ENCODE results near the gene ANKS3. TPM values are rescaled to one million over a fixed set of nuclear protein-coding genes. Genes with fewer than 3 reads are reported as not detected.

ANKS3 gene
- polyA plus RNA-seq, 1 of the 3 experiments (the other 2 are of a cell fraction) = 42.2 TPM

DNA sequence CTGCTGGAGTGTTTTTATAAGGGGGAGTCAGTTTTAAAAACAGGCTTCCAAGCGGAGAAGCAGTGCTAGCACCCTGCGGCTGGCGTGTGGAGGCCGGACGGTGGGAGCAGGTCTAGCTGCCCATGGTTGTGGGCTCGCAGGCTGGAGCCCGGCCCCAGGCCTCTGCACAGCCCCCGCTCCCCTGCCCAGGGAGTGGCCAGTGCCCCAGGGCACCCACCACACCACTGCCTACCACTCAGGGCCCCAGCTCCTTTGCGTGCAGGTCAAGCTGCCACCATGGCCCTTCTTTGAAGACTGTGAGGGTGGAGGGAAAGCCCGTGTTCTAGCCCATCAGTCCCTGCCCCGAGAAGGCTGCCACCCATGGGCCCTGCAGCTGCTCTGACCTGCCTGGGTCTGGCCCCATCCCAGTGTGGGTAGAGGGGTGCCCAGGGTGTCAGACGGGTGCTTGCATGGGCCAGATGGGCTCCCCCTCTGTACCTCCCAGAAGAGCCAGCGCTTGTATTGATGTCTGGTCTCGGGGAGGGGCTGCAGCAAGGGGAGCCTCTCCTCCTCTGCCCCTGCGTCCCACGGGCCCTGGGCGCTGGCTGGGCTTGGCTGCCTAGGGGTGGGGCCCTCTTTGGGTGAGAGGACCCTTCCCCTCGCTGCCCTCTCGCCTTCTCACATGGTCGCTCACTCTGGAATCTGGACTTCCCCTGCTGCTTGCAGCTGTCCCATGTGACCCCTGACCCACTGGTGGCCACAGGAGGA lies 42.2 kb downstream of the ANKS3 start:
- peak; percentile 44 for DNase-seq
- peaks cover 14% of the 10 kb centered on the region for H3F3A ChIP-seq (replicated peaks; ENCODE audit: insufficient read depth)
- 98% methylated on average over 8 of the region's 20 CpGs for WGBS (ENCODE audit: low lambda C conversion rate)
- H3K9me2 ChIP-seq = no peaks in the 10 kb centered on the region
- no peaks in the 10 kb centered on the region for H3K27me3 ChIP-seq (ENCODE audit: insufficient read depth)
- CTCF ChIA-PET = interaction anchor here (1.0 to 1.5 kb wide), 2 partner anchors 9 to 12 kb away, joined by 3 to 7 read pairs; no protein-coding TSS in a partner anchor
- no peak overlapping the region for H3K9ac ChIP-seq
- H4K20me1 ChIP-seq (ENCODE audit: insufficient read depth) = no peaks in the 10 kb centered on the region
- peaks cover 0 to 26% of the 10 kb centered on the region in 2 experiments; a peak in 1 of 4 replicates for H3K4me1 ChIP-seq (ENCODE audit: control insufficient read depth in 1 of 2, insufficient read depth in 2 of 2, low read depth in 1 of 2, low read length in 1 of 2)
- no peak overlapping the region for H3K4me3 ChIP-seq (ENCODE audit: low read depth in 2 of 2, low read length in 1 of 2)
- H3K9me3 ChIP-seq = no peaks in the 10 kb centered on the region
- H3K79me2 ChIP-seq (ENCODE audit: insufficient read depth) = peaks cover 11% of the 10 kb centered on the region; the same call in 1 of the 2 replicates
- no peak for TF ChIP-seq MXI1 (IDR thresholded peaks at IDR 0.05; ENCODE audit: low read depth, low read length)
- TF ChIP-seq NFIC (IDR thresholded peaks at IDR 0.05; ENCODE audit: borderline replicate concordance) = no peak
- TF ChIP-seq, protein P1, sequence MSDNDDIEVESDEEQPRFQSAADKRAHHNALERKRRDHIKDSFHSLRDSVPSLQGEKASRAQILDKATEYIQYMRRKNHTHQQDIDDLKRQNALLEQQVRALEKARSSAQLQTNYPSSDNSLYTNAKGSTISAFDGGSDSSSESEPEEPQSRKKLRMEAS (IDR thresholded peaks at IDR 0.05; ENCODE audit: low read depth) = no peak
- POLR2A ChIA-PET = interaction anchor here (1.5 kb wide), 1 partner anchor 42 kb away, joined by 3 read pairs; the partner anchor contains the start of genes ANKS3 and DNAAF8
- H2AFZ ChIP-seq (ENCODE audit: low read depth) = no peak overlapping the region
- peaks cover 7 to 28% of the 10 kb centered on the region in 2 experiments for H3K36me3 ChIP-seq (replicated peaks in 1 of 2; ENCODE audit: control insufficient read depth in 1 of 2, insufficient read depth in 2 of 2, low read length in 1 of 2)
- H3K27ac ChIP-seq (ENCODE audit: low read depth in 2 of 2, low read length in 1 of 2) = no peak overlapping the region
- H3K4me2 ChIP-seq = peak overlapping the region; percentile 87; the same call in 1 of the 2 replicates

DNA sequence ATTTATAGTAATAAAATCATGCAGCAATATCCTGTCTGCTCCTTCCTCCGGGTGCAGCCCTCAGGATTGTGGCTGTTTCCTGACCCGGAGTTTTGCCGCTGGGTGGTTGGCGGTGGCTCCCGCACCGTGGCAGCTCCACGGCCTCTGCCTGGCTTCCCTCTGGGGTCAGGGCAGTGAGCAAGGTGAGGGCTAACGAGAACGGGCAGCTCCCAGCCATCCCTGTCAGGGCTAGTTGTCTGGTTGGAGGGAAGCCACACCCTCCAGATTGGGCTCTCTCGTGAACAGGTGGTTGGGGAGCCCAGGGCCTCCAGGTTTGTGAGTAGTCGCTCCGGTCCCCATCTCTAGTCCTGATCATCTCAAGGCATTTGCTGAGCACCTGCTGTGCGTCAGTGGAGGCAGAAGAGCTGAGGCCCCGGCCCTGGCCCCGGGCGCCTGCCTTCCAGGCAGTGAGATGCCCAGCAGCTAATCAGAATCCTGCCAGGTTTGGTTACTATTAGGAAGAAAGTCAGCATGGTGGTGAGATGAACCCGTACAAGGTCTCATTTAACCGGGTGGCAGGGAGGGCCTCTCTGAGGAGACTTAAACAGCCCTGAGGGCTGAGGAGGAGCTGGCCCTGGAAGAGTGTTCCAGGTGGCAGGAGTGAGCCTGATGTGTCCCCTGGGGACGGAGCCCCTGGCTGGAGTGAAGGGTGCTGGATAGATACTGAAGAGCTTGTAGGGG lies 43.0 kb downstream of the ANKS3 start:
- 90% methylated on average over 15 of the region's 19 CpGs for WGBS (ENCODE audit: low lambda C conversion rate)
- ChIA-PET CTCF (interaction anchor here (1.0 kb wide), 1 partner anchor 8 kb away, joined by 3 read pairs; no protein-coding TSS in a partner anchor), POLR2A (interaction anchor here (1.5 kb wide), 1 partner anchor 43 kb away, joined by 3 read pairs; the partner anchor contains the start of genes ANKS3 and DNAAF8)
- Histone ChIP-seq H3K9me2 (no peaks in the 10 kb centered on the region), H3K4me3 (ENCODE audit: low read depth in 2 of 2, low read length in 1 of 2) (no peak overlapping the region), H3K36me3 (replicated peaks in 1 of 2; ENCODE audit: control insufficient read depth in 1 of 2, insufficient read depth in 2 of 2, low read length in 1 of 2) (peaks cover 7 to 25% of the 10 kb centered on the region in 2 experiments), H3K4me2 (no peak overlapping the region), H3K27ac (ENCODE audit: low read depth in 2 of 2, low read length in 1 of 2) (no peak overlapping the region), H3K27me3 (ENCODE audit: insufficient read depth) (no peaks in the 10 kb centered on the region), H3K9ac (no peak overlapping the region), H3K79me2 (ENCODE audit: insufficient read depth) (peaks cover 11% of the 10 kb centered on the region; the same call in 1 of the 2 replicates), H3K4me1 (ENCODE audit: control insufficient read depth in 1 of 2, insufficient read depth in 2 of 2, low read depth in 1 of 2, low read length in 1 of 2) (peaks cover 0 to 26% of the 10 kb centered on the region in 2 experiments; a peak in 1 of 4 replicates), H4K20me1 (ENCODE audit: insufficient read depth) (no peaks in the 10 kb centered on the region), H2AFZ (ENCODE audit: low read depth) (no peak overlapping the region), H3F3A (replicated peaks; ENCODE audit: insufficient read depth) (peaks cover 14% of the 10 kb centered on the region), H3K9me3 (no peaks in the 10 kb centered on the region)
- peak; percentile 23 for DNase-seq
- TF ChIP-seq EZH2phosphoT487 (IDR thresholded peaks at IDR 0.05; ENCODE audit: borderline replicate concordance, low read depth) (no peak), RFX5 (IDR thresholded peaks at IDR 0.05; ENCODE audit: low read length) (no peak), GABPA (IDR thresholded peaks at IDR 0.05; ENCODE audit: low read depth) (no peak), TEAD4 (IDR thresholded peaks at IDR 0.05; ENCODE audit: borderline replicate concordance, insufficient read depth) (no peak), ELF1 (IDR thresholded peaks at IDR 0.05) (no peak), TAF1 (IDR thresholded peaks at IDR 0.05; ENCODE audit: borderline replicate concordance, low read depth, low read length) (no peak), NFIC (IDR thresholded peaks at IDR 0.05; ENCODE audit: borderline replicate concordance) (no peak), JUND (IDR thresholded peaks at IDR 0.05) (no peak), EP300 (IDR thresholded peaks at IDR 0.05; ENCODE audit: borderline replicate concordance in 1 of 2, low read depth in 1 of 2, low read length in 1 of 2) (no peak), RCOR1 (IDR thresholded peaks at IDR 0.05; ENCODE audit: low read length) (no peak), TCF12 (IDR thresholded peaks at IDR 0.05) (no peak), POLR2AphosphoS5 (IDR thresholded peaks at IDR 0.05; ENCODE audit: low read depth, low read length) (no peak), SIN3A (IDR thresholded peaks at IDR 0.05; ENCODE audit: borderline replicate concordance, low read depth, low read length) (no peak), CHD2 (IDR thresholded peaks at IDR 0.05; ENCODE audit: low read length, partially characterized antibody) (no peak), YY1 (IDR thresholded peaks at IDR 0.05; ENCODE audit: low read depth) (no peak)
- TF ChIP-seq, protein P2, sequence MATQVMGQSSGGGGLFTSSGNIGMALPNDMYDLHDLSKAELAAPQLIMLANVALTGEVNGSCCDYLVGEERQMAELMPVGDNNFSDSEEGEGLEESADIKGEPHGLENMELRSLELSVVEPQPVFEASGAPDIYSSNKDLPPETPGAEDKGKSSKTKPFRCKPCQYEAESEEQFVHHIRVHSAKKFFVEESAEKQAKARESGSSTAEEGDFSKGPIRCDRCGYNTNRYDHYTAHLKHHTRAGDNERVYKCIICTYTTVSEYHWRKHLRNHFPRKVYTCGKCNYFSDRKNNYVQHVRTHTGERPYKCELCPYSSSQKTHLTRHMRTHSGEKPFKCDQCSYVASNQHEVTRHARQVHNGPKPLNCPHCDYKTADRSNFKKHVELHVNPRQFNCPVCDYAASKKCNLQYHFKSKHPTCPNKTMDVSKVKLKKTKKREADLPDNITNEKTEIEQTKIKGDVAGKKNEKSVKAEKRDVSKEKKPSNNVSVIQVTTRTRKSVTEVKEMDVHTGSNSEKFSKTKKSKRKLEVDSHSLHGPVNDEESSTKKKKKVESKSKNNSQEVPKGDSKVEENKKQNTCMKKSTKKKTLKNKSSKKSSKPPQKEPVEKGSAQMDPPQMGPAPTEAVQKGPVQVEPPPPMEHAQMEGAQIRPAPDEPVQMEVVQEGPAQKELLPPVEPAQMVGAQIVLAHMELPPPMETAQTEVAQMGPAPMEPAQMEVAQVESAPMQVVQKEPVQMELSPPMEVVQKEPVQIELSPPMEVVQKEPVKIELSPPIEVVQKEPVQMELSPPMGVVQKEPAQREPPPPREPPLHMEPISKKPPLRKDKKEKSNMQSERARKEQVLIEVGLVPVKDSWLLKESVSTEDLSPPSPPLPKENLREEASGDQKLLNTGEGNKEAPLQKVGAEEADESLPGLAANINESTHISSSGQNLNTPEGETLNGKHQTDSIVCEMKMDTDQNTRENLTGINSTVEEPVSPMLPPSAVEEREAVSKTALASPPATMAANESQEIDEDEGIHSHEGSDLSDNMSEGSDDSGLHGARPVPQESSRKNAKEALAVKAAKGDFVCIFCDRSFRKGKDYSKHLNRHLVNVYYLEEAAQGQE (IDR thresholded peaks at IDR 0.05; ENCODE audit: low read depth, low read length) = no peak
- TF ChIP-seq, protein P3, sequence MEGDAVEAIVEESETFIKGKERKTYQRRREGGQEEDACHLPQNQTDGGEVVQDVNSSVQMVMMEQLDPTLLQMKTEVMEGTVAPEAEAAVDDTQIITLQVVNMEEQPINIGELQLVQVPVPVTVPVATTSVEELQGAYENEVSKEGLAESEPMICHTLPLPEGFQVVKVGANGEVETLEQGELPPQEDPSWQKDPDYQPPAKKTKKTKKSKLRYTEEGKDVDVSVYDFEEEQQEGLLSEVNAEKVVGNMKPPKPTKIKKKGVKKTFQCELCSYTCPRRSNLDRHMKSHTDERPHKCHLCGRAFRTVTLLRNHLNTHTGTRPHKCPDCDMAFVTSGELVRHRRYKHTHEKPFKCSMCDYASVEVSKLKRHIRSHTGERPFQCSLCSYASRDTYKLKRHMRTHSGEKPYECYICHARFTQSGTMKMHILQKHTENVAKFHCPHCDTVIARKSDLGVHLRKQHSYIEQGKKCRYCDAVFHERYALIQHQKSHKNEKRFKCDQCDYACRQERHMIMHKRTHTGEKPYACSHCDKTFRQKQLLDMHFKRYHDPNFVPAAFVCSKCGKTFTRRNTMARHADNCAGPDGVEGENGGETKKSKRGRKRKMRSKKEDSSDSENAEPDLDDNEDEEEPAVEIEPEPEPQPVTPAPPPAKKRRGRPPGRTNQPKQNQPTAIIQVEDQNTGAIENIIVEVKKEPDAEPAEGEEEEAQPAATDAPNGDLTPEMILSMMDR (IDR thresholded peaks at IDR 0.05) = no peak
